ENCODE measurements around the gene LCOR.
"Not testable (repeated sequence)": the region's sequence is repeated elsewhere in the genome, so short reads cannot be mapped to it uniquely, and the experiment has no call there.

The LCOR gene

DNA sequence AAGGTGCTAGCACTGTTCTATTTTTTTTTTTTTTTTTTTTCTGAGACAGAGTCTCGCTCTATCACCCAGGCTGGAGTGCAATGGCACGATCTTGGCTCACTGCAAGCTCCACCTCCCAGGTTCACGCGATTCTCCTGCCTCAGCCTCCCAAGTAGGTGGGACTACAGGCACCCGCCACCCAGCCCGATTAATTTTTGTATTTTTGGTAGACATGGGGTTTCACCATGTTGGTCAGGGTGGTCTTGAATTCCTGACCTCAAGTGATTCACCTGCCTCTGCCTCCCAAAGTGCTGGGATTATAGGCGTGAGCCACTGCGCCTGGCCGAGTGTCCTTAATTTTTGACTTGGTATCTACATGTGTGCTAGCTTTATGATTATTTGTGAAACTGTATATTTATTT, 201.7 kb downstream of the LCOR start:
- not testable (repeated sequence) for DNase-seq (ENCODE audit: low spot score)

DNA sequence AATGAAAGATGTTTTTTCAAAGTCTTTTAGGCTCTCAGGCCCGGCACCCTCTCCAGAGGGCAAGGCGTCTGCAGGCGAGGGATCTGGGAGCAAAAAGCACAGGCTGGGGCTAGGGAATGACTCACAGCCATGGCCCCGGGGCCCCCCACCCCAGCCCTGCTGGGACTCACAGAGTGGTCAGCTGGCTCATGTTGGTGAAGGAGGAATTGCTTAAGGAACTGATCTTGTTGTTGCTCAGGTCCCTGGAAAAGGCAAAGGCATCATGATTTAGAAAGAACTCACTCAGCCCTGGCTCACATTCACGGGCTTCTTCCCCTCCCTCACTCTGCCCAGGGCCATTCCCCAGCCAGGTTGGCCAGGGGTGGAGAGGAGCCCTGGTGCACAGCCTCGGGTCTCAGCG, 202.2 kb downstream of the LCOR start:
- DNase-seq (ENCODE audit: low spot score): no peak

DNA sequence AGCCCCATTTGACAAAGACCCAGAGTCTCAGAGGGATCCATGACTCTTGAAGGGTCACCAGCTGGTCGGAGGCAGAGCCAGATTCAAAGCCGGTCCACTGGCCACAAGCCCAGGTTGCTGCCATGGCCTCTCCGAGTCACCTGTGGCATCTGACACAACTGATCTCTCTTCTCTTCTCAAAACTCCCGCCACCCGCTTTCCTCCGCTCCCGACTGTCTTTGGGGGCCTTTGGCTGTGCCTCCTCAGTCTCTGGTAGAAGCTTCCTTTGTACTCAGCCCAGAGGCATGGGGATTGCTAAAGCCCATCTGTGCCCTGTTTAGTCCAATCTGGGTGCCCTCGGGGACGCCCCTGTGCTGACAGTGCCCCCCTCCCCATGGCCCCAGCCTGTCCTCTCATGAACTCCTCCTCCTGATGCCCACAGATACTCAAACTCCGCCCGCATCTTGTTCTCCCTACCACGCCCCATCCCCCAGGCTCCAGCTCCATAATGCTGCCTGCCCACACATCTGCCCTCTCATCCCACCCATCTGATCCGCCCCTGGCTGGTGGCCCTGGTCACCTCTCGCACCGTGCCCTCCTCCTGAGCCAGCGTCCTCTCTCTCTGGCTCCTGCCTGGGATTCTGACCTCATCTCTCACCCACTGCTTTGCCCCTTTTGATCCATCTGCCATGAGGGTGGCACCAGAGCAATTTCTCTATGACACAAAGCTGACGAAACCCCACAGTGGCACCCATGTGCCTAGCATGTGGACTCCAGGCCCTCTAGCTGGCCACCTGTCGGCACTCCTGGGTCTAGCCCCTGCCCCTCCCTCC, 203.1 kb downstream of the LCOR start:
- no peak for DNase-seq (ENCODE audit: low spot score)

DNA sequence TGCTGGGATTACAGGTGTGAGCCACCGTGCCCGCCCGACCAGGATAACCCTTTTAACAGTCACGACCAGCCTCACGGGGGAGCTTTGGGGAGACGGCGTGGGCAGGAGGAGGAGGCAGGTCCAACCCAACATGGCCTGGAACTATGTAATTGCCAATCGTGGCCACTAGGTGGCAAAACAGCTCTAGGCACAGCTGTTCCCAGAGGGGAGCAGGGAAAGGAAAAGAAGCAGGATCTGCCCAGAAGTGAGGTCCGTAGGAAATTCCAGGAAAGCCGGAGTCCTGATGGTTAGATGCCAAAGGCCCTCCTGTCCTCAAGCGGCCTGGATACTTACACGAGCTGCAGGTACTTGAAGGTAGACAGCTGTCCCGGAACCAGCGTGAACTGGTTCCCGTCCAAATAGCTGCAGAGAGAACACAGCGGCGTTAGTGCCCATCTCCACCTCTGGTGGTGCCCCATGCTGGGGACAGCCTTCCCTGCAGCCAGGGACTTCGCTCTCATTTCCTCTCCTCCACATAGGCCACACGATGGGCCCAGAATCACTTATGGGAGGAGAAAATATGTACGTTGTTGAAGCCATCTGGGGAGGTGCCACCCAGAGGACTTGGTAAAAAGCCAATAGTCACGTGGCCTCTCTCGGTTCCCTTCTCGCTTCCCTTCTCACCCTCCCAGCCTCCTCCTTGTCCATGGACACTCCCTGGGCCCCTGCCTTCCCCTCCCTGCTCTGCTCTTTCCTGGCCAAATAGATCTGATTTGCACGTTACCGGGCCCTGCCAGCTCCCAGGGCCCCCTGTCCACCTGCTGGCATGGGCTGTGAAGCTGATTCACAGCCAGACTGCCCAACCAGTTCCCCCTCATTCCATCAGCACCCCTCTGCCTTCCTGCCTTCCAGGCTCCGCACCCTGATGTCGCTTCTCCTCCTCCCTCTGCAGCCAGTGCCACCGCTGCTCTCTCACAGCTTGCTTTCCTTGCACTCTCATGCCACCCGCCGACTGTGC, 205.6 kb downstream of the LCOR start:
- DNase-seq (ENCODE audit: low spot score): peak; percentile 85

DNA sequence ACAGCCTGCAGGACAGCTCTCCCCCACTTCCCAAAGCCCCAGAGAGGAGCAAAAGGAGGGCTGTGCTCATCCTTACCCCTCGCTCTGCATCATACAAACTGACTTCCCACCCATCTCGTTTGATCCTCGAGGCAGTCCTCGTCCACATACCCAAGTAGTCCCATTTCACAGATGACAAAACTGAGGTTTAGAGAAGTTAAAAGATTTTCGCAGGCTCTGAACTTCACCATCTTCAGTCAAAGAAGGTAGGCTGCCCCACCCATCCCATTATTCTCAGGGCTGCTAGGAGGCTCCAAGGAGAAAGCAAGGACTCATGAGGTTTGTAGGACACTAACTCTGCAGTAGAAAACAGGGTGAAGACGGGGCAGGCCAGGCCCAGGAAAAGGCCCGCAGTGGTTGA, 206.6 kb downstream of the LCOR start:
- DNase-seq (ENCODE audit: low spot score): no peak

DNA sequence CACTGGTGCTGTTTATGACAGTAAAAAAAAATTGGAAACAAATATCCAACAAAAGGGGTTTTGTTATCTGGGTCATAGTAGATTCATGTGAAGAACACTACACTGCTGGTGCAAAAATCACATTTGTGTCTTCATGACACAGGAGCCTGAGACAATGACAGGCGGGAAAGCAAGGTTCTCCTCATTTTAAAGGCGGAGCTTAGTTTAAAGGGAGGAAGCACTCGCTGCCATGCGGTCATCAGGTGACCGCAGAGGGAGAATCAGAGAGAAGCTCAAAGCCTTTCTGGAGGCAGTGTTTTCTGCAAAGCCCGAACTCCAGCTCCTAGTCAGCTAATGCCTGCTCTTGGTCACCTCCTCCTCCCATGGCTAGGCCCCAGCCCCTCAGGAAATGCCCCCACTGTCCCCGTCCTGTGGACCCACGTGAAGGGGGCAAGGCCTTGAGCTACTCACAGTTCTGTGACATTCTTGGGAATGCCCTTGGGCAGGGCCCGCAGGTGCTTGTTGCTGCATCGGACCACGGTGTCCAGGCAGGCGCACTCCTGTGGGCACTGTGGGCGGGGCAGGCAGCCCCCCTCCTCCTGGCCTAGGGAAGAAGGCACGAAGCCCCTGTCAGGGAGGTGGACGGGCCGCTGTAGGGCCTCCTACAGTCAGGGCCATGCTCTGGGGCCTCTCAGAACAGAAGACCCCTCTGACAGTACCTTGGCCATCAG, 207.6 kb downstream of the LCOR start:
- DNase-seq (ENCODE audit: low spot score): peak; percentile 18

DNA sequence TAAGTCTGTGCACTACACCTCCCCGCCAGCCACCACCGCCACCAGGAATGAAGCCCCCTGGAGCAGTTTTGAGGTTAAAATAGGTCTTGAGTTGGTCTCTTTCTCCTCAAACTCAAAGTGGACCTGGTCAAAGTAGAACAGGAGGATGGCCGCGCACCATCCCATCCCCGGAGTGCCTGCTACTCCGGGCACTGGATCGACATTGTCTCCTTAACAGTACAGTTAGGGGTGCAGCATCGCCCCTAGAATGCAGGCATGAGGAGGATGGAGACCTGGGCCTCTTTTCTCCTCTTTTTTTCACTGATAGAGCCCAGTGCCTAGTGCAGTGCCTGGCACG, 208.1 kb downstream of the LCOR start:
- DNase-seq (ENCODE audit: low spot score): no peak

DNA sequence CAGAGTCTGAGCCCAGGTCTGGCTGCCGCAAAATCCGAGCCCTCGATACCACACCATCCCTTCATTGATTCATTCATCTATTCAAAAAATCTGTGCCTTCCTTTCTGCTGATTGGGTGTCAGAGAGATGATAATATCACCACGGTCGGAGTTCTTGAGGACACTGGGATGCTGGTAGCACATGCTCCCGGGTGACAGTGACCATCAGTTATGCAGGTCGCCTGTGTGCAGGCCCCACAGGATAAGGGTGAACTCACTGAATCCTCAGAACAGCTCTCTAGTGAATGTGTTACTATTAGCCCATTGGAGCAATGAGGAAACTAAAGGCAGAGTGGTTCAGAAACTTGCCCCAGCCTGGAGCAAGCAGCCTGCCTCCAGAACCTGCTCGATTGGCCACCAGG, 208.6 kb downstream of the LCOR start:
- no peak for DNase-seq (ENCODE audit: low spot score)

DNA sequence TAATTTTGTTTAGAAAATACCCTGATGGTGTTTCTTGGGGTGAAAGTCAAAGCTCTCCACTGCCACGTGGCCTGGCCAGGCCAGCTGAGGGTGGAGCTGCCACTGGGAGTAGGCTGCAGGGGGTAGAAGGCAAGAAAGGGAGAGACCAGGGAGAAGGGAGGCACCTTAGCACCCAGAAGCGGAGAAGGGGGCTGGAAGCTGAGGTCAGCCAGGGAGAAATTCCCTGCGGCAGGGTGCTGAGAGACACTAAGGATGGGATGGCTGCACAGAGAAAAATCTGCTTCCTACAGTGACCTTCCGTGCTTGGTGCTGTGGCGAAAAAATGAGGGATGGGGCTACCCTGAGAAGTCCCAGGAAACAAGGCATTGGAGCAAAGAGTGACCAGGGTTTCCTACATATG, 210.0 kb downstream of the LCOR start:
- DNase-seq (ENCODE audit: low spot score): no peak

DNA sequence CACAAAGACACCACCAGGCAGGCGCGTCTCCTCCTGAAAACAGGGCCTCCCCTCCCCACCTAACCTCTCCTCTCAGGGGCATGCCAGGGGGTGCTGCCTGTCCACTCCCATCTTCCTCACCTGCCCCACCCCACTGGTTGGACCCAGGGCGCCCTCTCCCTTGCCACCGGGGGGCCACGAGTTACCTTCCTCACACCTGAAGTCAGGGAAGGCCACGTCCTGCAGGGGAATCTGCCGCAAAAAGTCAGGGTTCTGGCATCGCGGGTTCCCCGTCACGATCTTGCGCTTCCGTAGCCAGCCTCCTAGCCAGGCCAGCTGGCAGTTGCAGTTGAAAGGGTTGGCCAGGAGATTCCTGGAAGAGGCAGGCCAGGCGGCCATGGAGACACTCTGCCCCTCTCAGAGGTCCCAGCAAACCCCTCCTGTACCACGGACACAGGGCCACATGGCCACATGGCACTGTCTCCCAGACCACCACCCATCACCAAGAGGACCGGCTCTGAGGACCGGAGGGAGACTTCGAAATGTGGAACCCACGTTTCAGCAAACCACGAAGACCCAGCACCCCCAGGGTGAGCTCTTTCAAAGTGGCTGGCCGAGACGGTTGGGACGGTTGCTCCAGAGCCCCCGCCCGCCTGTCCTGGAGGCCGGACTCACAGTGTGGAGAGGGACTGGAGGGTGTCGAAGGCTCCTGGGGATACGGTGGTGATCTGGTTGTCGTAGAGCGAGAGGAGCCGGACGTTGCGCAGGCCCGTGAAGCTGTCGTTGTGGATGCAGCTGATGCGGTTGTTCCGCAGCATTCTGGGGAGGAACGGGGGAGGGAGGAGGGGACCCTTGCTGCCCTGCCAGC, 210.8 kb downstream of the LCOR start:
- DNase-seq (ENCODE audit: low spot score): no peak

DNA sequence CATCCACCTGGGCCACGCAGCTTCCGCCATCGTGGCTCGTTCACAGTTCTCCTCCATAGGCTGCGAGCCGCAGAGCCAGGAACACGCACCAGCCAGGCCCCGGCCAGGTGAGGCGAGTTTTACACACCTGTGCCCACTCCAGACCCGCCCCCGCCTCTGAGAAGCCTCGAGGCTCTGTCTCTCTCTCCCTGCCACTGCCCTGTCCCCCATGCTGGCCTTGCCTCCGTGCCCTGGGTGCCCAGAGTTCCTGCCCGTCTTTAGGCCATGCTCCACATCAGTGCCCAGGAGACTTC, 211.4 kb downstream of the LCOR start:
- no peak for DNase-seq (ENCODE audit: low spot score)
